ENCODE data around the gene ZNF549. TPM values are rescaled to one million over a fixed set of nuclear protein-coding genes. Genes with fewer than 3 reads are reported as not detected.

ZNF549 gene
- total RNA-seq, 2 donors from 2014 or later = 5.7 to 8.3 TPM

DNA sequence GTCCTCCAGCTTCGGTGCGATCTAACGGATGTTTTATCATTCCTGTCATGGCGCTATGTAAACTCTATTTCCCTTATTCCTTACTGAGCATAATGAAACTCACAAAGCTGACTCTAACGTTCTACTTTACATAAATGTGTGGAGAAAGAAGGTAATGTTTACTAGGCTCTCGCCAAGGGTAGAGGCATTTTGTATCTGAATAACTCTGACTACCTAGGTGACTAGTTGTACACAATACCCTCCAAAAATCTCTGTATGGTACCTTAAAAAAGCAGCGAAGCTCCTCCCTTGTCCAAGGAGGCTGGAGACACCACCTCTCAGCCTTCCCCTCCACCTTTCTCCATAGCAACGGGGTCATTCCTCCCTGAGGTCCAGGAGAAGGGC lies 72.2 kb downstream of the ZNF549 start:
- H3K4me3 ChIP-seq = peak overlapping the region; percentile 78
- TF ChIP-seq, protein P1, sequence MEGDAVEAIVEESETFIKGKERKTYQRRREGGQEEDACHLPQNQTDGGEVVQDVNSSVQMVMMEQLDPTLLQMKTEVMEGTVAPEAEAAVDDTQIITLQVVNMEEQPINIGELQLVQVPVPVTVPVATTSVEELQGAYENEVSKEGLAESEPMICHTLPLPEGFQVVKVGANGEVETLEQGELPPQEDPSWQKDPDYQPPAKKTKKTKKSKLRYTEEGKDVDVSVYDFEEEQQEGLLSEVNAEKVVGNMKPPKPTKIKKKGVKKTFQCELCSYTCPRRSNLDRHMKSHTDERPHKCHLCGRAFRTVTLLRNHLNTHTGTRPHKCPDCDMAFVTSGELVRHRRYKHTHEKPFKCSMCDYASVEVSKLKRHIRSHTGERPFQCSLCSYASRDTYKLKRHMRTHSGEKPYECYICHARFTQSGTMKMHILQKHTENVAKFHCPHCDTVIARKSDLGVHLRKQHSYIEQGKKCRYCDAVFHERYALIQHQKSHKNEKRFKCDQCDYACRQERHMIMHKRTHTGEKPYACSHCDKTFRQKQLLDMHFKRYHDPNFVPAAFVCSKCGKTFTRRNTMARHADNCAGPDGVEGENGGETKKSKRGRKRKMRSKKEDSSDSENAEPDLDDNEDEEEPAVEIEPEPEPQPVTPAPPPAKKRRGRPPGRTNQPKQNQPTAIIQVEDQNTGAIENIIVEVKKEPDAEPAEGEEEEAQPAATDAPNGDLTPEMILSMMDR (IDR thresholded peaks at IDR 0.05) = no peak
- H3K27me3 ChIP-seq (replicated peaks; ENCODE audit: insufficient read depth) = no peaks in the 10 kb centered on the region
- H3K36me3 ChIP-seq = peaks cover 14% of the 10 kb centered on the region
- peaks cover 22% of the 10 kb centered on the region for H3K9me3 ChIP-seq
- peaks cover 4 to 6% of the 10 kb centered on the region in 2 donors for H3K4me1 ChIP-seq (ENCODE audit: control insufficient read depth in 1 of 2, low read depth in 2 of 2)
- no peak for ATAC-seq (ENCODE audit: insufficient number of reproducible peaks, low FRiP score, low read depth)
- no peak overlapping the region for H3K27ac ChIP-seq
- no peak for DNase-seq (ENCODE audit: low spot score)

DNA sequence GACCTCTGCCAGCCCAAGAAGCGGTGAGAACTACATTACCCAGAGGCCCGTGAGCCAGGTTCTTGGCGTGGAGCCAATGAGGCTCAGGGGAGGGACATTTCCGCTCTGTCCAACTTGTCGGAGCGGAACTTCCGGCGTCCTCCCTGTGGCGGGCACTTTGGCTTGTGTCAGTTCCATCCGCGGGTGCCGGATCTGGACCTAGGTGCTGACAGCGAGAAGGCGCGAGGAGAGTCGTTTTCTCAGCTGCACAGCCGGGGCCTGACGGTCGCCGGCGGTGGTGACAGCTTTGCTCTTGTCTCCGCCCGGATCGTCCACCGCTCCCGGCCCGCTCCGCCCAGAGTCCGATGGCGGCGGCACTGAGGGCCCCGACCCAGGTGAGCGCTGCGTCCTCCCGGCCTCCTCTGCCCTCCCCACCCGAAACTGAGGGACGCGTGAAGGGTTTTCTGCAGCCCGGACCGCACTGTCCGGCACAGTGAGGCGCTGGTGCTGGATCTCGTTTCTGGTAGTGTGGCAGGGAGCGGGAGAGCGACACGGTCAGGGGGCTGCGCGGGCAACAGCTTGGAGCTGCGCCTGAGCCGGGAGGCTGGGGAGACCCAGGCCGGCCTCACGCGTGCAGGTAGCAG lies 72.7 kb downstream of the ZNF549 start, which contains the start of gene ZNF530:
Gene ZNF530, plus strand, starts transcription at position 125 of the 623 bp plus-strand sequence. CDS start 4,461 bp downstream, outside the sequence.
- DNase-seq (ENCODE audit: low spot score) = peak; percentile 82
- TF ChIP-seq, protein P1 (IDR thresholded peaks at IDR 0.05) = no peak

GRCh38 chr19:57606931-57607330 lies 79.8 kb downstream of the ZNF549 start:
- DNase-seq (ENCODE audit: low spot score) (no peak), ATAC-seq (ENCODE audit: insufficient number of reproducible peaks, low FRiP score, low read depth) (no peak)
- TF ChIP-seq, protein P1 (IDR thresholded peaks at IDR 0.05) = no peak
- no peaks in the 10 kb centered on the region for H3K4me1 ChIP-seq (ENCODE audit: control insufficient read depth in 1 of 2, low read depth in 2 of 2)
- no peaks in the 10 kb centered on the region for H3K27me3 ChIP-seq (replicated peaks; ENCODE audit: insufficient read depth)
- no peak overlapping the region for H3K4me3 ChIP-seq
- peaks cover 43% of the 10 kb centered on the region for H3K36me3 ChIP-seq
- H3K27ac ChIP-seq = no peak overlapping the region
- peaks cover 60% of the 10 kb centered on the region for H3K9me3 ChIP-seq

More for the DNA sequence above, 72.7 kb downstream of the ZNF549 start, which contains the start of gene ZNF530:
- no peak within 1 kb of the TSS for H3K27ac ChIP-seq
- peaks cover 25% of the 10 kb centered on the region for H3K9me3 ChIP-seq
- peak within 1 kb of the TSS; percentile 78 for H3K4me3 ChIP-seq
- H3K36me3 ChIP-seq = peaks cover 19% of the 10 kb centered on the region
- H3K4me1 ChIP-seq (ENCODE audit: control insufficient read depth in 1 of 2, low read depth in 2 of 2) = peaks cover 4 to 6% of the 10 kb centered on the region in 2 donors
- peak; percentile 50 for ATAC-seq (ENCODE audit: insufficient number of reproducible peaks, low FRiP score, low read depth)
- no peaks in the 10 kb centered on the region for H3K27me3 ChIP-seq (replicated peaks; ENCODE audit: insufficient read depth)

Other genes with a start within 250 kb of the ZNF549 start
- gene ZNF460, start 246.9 kb upstream of the ZNF549 start, total RNA-seq = 100 to 1,000 TPM in 1 of 2 donors, 10 to 100 TPM in 1; 81.4 to 118 TPM
- gene ZNF543, start 206.9 kb upstream of the ZNF549 start, total RNA-seq = 1 to 10 TPM; 7.6 to 9.7 TPM
- gene ZNF304, start 176.1 kb upstream of the ZNF549 start, total RNA-seq = 1 to 10 TPM; 6.2 to 7.5 TPM
- gene TRAPPC2B, start 163.8 kb upstream of the ZNF549 start, total RNA-seq = 1 to 10 TPM; 2.0 to 9.5 TPM
- gene ZNF547, start 163.8 kb upstream of the ZNF549 start, total RNA-seq = 1 to 10 TPM in 1 of 2 donors, under 1 TPM in 1; 0.68 to 3.4 TPM
- 10 to 100 TPM; 48.2 to 49.1 TPM for gene ZNF548, start 137.5 kb upstream of the ZNF549 start, total RNA-seq
- 10 to 100 TPM; 11.2 to 17.5 TPM for gene ZNF17, start 116.2 kb upstream of the ZNF549 start, total RNA-seq
- 10 to 100 TPM in 1 of 2 donors, 1 to 10 TPM in 1; 3.0 to 19.2 TPM for gene ZNF749, start 92.0 kb upstream of the ZNF549 start, total RNA-seq
- gene VN1R1, start 70.2 kb upstream of the ZNF549 start, total RNA-seq = 1 to 10 TPM in 1 of 2 donors, under 1 TPM in 1; 0.95 to 1.5 TPM
- 1 to 10 TPM; 2.7 to 6.6 TPM for gene ZNF772, start 49.8 kb upstream of the ZNF549 start, total RNA-seq
- 10 to 100 TPM; 11.6 to 13.1 TPM for gene ZNF419, start 39.6 kb upstream of the ZNF549 start, total RNA-seq
- gene ZNF773, start 27.4 kb upstream of the ZNF549 start, total RNA-seq = 1 to 10 TPM; 4.3 to 9.5 TPM
- gene ZNF550, start 32.5 kb downstream of the ZNF549 start, total RNA-seq = 1 to 10 TPM; 6.3 to 6.5 TPM
- gene ZNF416, start 51.6 kb downstream of the ZNF549 start, total RNA-seq = 1 to 10 TPM; 1.6 to 4.1 TPM
- 10 to 100 TPM in 1 of 2 donors, 1 to 10 TPM in 1; 5.4 to 29.2 TPM for gene ZIK1, start 56.8 kb downstream of the ZNF549 start, total RNA-seq
- 1 to 10 TPM; 3.8 to 7.4 TPM for gene ZNF530, start 72.5 kb downstream of the ZNF549 start, total RNA-seq
- gene ZNF134, start 86.9 kb downstream of the ZNF549 start, total RNA-seq = 10 to 100 TPM; 18.4 to 43.7 TPM
- 10 to 100 TPM; 12.5 to 15.7 TPM for gene ZNF211, start 105.8 kb downstream of the ZNF549 start, total RNA-seq
- not detected for gene ZSCAN4, start 141.6 kb downstream of the ZNF549 start, total RNA-seq
- 10 to 100 TPM in 1 of 2 donors, 1 to 10 TPM in 1; 6.6 to 10.7 TPM for gene ZNF551, start 154.6 kb downstream of the ZNF549 start, total RNA-seq
- gene ZNF154, start 181.8 kb downstream of the ZNF549 start, total RNA-seq = 1 to 10 TPM; 3.0 to 3.2 TPM
- gene ZNF671, start 200.3 kb downstream of the ZNF549 start, total RNA-seq = 1 to 10 TPM; 3.1 to 3.5 TPM
- 10 to 100 TPM in 1 of 2 donors, 1 to 10 TPM in 1; 7.8 to 24.0 TPM for gene ZNF776, start 219.5 kb downstream of the ZNF549 start, total RNA-seq
- gene ZNF586, start 242.3 kb downstream of the ZNF549 start, total RNA-seq = 10 to 100 TPM in 1 of 2 donors, 1 to 10 TPM in 1; 8.7 to 15.4 TPM